Stimulated activated naive CD8-positive, alpha-beta T cell treated with anti-CD3 and anti-CD28 coated beads, Interleukin-15, amount 100 ng/mL, for 72 hours (primary cell): ENCODE measurements around the gene PRKN.

Experiments
- ATAC-seq: fragments of 150-1000 bp; cut with Tn5 transposase; 2 replicates; pipeline ENCODE4 v1.10.0; 2021; ENCODE audit warnings: mild to moderate bottlenecking, moderate library complexity
- DNase-seq, 2 donors: peaks; one replicate each; pipeline ENCODE4 v3.0.0; 2021 to 2022
- H3K27ac Mint-ChIP-seq, 2 donors: one replicate each; pipeline ENCODE4 v1.8.0; 2022; ENCODE audit warnings: mild to moderate bottlenecking in 2 of 2, mixed read lengths in 2 of 2, moderate library complexity in 2 of 2
- H3K27me3 Mint-ChIP-seq: one replicate; pipeline ENCODE4 v1.8.0; 2022; ENCODE audit warnings: mixed read lengths
- H3K4me1 Mint-ChIP-seq: one replicate; pipeline ENCODE4 v1.8.0; 2022; ENCODE audit warnings: mild to moderate bottlenecking, mixed read lengths
- H3K4me3 Mint-ChIP-seq, 2 donors: one replicate each; pipeline ENCODE4 v1.8.0; 2022; ENCODE audit warnings: mild to moderate bottlenecking in 2 of 2, mixed read lengths in 2 of 2, moderate library complexity in 1 of 2
- H3K9me3 Mint-ChIP-seq, 2 donors: one replicate each; pipeline ENCODE4 v1.8.0; 2022; ENCODE audit warnings: mixed read lengths in 2 of 2

The PRKN gene

DNA sequence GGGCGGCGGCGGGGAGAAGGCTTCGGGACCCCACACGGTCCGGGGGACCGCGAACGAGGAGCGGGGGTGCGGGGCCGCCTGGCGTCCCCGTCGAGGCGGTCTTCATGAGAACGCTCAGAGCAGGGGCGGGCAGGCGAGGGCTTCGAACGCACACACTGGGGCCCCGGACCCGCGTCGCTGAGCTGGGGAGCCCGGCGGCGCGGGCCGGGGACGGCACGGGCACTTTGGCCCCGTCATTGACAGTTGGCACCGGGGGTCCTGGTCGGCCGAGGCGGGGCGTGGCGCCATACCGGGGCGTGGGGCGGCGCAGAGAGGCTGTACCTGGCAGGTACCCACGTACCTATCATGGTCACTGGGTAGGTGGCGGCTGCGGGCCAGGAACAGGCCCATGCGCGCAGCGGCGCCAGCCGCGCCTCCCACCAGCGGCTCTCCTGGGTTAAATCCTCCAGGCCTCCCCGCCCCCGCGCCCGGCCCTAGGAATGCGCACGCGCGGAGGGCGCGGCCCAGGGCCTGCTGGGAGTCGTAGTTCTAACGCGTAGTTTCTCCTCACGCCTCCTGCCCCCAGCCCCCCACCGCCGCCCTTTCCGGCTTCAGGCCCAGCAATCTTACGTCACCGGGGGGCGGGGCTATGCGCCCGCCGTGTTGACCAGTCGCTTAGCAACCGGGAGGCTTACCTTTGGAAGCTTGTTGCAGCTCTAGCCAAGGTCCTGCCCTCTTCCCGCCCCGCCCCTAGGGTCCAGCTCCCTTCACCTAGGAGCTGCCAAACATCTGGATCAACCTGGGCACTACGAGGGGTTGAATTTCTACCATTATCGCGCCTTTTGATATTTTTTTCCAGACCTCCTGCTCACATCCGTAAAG, at the start of gene PRKN, which contains the start of gene PACRG:
TSS of gene PRKN (minus strand) at position 445 of the 861 bp plus-strand sequence.
TSS of gene PACRG (plus strand) at position 653 of the 861 bp plus-strand sequence.
- H3K27ac Mint-ChIP-seq = peak within 1 kb of the TSS; percentile 99

DNA sequence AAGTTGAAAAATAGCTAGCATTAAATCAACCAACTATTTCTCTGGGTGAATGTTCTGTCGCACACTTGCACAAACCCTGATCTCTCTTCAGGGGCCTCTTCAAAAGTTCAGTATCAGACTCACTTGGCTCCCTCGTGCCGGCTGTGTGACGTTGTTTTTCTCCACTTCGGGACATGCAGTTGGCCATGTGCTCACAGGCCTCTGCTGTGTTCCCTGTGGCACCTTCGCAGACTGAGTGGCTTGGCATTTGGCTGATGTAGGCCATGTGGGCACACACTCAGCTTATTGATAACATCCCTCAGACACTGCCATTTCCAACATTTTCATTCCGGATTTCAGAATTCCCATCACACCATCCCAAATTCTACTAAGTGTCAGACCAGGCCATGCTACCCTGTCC, 49.5 kb upstream of the PRKN start:
- ATAC-seq (no peak), DNase-seq (no peak)
- Mint-ChIP-seq H3K4me3 (no peak overlapping the region), H3K4me1 (no peaks in the 10 kb centered on the region), H3K27ac (peak overlapping the region in 1 of 2 donors; percentile 14), H3K9me3 (peaks cover 19 to 20% of the 10 kb centered on the region in 2 donors), H3K27me3 (no peaks in the 10 kb centered on the region)

More for the DNA sequence above, at the start of gene PRKN, which contains the start of gene PACRG:
- Mint-ChIP-seq H3K27me3 (no peaks in the 10 kb centered on the region), H3K4me1 (peaks cover 17% of the 10 kb centered on the region), H3K9me3 (no peaks in the 10 kb centered on the region), H3K4me3 (peak within 1 kb of the TSS; percentile 94 to 97)
- DNase-seq (peak; percentile 97 to 98), ATAC-seq (peak; percentile 96)

DNA sequence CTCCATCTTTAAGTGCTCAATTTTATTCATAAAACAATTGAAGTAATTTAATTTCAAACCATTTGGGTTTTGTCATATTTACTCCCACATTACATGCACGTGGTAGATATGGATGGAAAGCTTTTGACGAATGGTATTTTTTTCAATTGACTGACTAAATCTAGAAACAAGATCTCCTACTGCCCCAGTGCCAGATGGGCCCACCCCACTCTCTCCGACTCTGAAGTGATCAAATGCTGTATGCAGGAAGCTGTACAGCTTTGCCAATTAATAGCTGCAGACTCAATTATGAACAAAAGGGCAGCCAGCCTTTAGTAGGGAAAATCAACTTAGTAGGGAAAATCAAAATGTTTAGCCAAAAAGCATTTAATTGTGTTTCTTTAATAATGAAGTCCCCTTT, 46.4 kb upstream of the PRKN start:
- DNase-seq = no peak
- no peak for ATAC-seq
- Mint-ChIP-seq H3K27ac (no peak overlapping the region), H3K27me3 (no peaks in the 10 kb centered on the region), H3K4me3 (no peak overlapping the region), H3K4me1 (no peaks in the 10 kb centered on the region), H3K9me3 (peaks cover 3% of the 10 kb centered on the region in 2 donors)

DNA sequence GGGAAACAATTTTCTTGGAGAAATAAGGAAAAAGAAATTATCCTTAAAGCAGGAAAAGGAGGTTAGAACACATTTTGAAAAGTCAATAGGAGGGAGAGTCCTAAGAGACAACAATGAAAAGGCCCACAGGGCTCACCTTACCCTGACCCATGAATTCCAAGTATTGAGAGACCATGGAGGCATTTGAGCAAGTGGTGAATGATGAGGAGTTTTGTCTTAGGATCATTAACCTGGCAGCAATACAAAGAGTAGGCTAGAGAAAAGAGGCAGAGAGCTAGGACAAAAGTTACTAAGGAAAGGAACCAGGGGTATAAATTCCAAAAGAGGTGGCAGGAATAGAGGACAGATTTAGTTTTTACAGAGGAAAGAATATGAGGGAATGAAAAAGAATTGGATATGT, 44.9 kb upstream of the PRKN start:
- ATAC-seq (no peak), DNase-seq (no peak)
- Mint-ChIP-seq H3K4me1 (no peaks in the 10 kb centered on the region), H3K4me3 (no peak overlapping the region), H3K27me3 (no peaks in the 10 kb centered on the region), H3K9me3 (peaks cover 0 to 5% of the 10 kb centered on the region in 2 donors), H3K27ac (no peak overlapping the region)

DNA sequence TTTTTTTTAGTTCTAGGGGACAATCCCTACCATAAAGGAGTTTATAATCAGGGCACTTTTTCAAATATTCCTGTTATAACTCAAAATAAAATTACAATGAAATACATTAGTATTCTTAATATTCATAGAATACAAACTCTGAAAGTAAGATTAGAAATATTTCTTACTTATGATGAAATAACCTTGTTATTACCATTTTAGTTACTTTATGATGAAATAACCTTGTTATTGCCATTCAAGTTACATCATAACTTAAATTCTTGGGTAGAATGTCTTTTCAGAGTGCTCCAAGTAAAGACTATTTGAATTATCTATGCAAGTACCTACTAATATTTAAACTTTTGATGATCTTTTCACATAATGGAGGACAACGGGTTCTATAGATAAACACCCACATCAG, 43.4 kb upstream of the PRKN start:
- no peaks in the 10 kb centered on the region for H3K27me3 Mint-ChIP-seq
- DNase-seq (no peak), ATAC-seq (no peak)
- no peak overlapping the region for H3K27ac Mint-ChIP-seq
- H3K4me1 Mint-ChIP-seq = no peaks in the 10 kb centered on the region
- H3K4me3 Mint-ChIP-seq = no peak overlapping the region
- H3K9me3 Mint-ChIP-seq = peaks cover 0 to 5% of the 10 kb centered on the region in 2 donors

DNA sequence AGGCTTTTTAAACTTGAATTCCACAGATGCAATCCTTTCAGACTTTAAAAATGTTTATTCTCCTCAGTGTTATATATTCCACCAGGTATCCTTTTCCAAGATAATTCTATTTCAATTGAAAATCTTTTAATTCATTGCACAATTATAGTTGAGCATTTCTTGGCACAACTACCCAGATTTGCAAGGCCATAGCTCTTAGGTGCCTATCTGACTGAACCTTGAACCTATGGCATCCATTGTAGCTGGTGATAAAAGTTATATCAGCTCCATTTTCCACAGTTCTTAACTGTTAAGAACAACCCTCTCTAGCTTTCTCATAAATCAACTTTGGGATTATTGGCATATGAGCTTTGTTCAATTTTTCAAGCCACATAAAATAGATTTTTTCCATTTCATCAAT, 42.6 kb upstream of the PRKN start:
- Mint-ChIP-seq H3K4me3 (no peak overlapping the region), H3K4me1 (no peaks in the 10 kb centered on the region)
- no peak for ATAC-seq

DNA sequence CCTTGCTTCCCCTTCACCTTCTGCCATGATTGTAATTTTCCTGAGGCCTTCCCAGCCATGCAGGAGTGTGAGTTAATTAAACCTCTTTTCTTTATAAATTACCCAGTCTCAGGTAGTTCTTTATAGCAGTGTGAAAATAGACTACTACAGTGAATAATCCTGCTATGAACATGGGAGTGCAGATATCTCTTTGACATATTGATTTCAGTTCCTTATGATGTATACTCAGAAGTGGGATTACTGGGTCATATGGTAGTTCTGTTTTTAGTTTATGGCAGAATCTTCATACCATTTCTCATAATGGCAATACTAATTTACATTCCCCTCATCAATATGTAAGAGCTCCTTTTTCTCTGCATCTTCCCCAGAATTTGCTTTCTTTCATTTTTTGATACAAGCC, 26.2 kb upstream of the PRKN start:
- Mint-ChIP-seq H3K4me1 (no peaks in the 10 kb centered on the region), H3K4me3 (no peak overlapping the region), H3K27me3 (no peaks in the 10 kb centered on the region), H3K9me3 (no peaks in the 10 kb centered on the region), H3K27ac (no peak overlapping the region)
- DNase-seq = no peak
- ATAC-seq = no peak

More for the DNA sequence above, 42.6 kb upstream of the PRKN start:
- H3K27me3 Mint-ChIP-seq = no peaks in the 10 kb centered on the region
- no peak overlapping the region for H3K27ac Mint-ChIP-seq
- DNase-seq = no peak
- H3K9me3 Mint-ChIP-seq = peaks cover 0 to 5% of the 10 kb centered on the region in 2 donors

DNA sequence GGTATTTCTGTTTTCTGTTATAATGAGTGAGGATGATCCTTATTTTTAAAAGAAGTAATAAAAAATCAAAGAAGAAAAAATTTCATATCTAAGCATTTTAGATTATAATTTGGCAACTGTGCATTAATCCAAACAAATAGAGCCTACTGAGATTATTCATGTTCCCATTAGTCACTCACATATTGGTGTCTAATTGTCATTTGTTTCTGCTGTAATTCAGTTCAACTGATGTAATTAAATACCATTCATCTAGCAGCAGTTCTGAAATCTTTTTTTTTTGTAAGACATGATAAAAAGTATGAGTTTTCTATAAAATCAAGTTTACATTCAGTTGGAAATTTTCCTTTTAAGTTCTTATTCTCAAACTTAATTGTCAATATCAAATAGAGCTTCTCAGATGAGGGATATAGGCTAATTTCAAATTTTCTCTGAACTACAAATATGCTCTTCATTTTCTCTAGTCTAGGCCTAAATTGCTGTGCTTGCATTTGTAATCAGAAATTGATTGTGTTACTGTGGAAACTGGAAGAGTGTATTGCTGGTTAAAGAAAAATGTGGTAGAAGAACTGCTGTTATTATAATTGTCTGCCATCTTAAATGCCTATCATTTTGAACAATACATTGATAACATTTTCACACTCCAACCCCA, 23.8 kb upstream of the PRKN start:
- Mint-ChIP-seq H3K4me1 (no peaks in the 10 kb centered on the region), H3K9me3 (no peaks in the 10 kb centered on the region)
- no peak for ATAC-seq

DNA sequence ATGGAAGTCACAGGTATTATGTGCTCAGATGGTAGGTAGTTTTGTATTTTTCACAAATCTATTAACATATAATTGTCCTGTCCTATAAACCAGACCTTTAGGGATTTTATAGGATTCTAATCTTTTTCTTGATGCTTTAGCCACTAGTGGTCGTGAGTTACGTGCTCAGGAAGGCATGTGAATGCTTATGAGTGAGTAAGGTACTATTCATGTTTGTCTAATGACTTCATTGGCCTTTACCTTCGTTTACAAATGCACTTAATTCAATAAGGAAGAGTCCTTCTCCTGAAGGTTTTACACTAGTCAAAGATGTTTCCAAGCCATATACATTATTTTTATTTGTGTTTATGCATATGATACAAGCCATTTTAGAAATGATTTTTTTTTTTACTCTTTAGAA, 23.2 kb upstream of the PRKN start:
- Mint-ChIP-seq H3K4me3 (no peak overlapping the region), H3K4me1 (no peaks in the 10 kb centered on the region), H3K27me3 (no peaks in the 10 kb centered on the region), H3K9me3 (no peaks in the 10 kb centered on the region), H3K27ac (no peak overlapping the region)
- ATAC-seq (no peak), DNase-seq (no peak)

More for the DNA sequence above, 23.8 kb upstream of the PRKN start:
- H3K4me3 Mint-ChIP-seq = no peak overlapping the region
- H3K27ac Mint-ChIP-seq = no peak overlapping the region
- DNase-seq = no peak
- H3K27me3 Mint-ChIP-seq = no peaks in the 10 kb centered on the region

DNA sequence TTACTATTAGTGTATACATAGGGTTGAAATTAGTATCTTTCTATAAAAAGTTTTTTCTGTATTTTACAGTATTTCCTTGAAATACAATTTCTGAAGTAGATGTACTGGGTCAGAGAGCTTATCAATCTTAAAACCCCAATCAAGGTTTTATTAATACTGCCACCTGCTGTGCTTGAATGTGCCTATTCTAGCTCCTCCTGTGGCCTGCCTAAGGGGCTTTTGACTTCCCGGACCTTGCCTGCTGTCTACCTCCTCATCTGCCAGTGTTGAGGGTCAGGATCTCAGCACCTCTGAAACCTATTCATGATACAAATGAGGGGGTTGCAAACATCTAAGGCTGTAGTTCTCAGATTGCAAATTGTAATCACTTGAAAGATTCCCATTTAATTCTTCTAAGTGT, 9.4 kb upstream of the PRKN start:
- Mint-ChIP-seq H3K27ac (no peak overlapping the region), H3K4me1 (no peaks in the 10 kb centered on the region), H3K9me3 (peaks cover 0 to under 1% of the 10 kb centered on the region in 2 donors), H3K27me3 (no peaks in the 10 kb centered on the region), H3K4me3 (no peak overlapping the region)
- DNase-seq (no peak), ATAC-seq (no peak)

DNA sequence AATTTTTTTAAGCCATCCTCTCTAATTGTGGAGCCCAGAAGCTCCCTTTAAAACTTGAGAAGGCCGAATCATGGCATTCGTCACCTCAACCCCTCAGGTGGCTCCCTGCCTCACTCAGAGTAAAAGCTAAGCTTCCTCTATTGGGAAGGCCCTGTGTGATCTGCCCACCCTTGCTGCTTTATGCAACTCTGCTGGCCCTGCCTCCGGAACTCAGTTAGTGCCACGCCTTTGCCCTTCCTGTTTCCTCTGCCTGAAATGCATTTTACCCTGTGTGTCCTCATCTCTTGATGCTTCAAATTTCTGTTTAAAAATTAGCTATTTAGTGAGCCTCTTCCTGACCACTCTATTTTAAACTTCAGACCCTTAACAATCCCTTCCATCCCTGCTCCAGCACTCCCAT, 5.9 kb upstream of the PRKN start:
- ATAC-seq (no peak), DNase-seq (no peak)
- H3K4me3 Mint-ChIP-seq = no peak overlapping the region
- H3K4me1 Mint-ChIP-seq = peaks cover under 1% of the 10 kb centered on the region
- H3K27ac Mint-ChIP-seq = peak overlapping the region in 1 of 2 donors; percentile 78
- H3K9me3 Mint-ChIP-seq = no peaks in the 10 kb centered on the region
- no peaks in the 10 kb centered on the region for H3K27me3 Mint-ChIP-seq

DNA sequence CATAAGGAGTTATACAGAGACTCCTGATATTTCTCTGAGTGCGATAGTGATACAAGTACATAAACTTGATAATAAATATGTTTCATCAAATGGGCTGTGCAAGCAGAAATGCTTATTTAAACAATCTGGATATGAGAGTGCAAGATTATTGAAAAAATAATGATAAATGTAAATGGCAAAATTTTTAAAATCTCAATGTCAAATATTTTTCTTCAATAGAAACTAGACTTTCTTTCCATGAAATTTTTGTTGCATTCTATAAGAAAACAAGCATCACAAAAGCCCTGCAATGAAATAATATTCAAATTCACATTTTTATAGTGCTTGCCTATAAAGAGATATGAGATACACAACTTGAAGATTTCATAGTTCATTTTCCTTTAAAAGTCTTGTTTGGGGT, 2.9 kb upstream of the PRKN start:
- H3K9me3 Mint-ChIP-seq = no peaks in the 10 kb centered on the region
- H3K27me3 Mint-ChIP-seq = no peaks in the 10 kb centered on the region
- no peak for DNase-seq
- H3K27ac Mint-ChIP-seq = no peak overlapping the region
- peaks cover 17% of the 10 kb centered on the region for H3K4me1 Mint-ChIP-seq
- no peak for ATAC-seq
- H3K4me3 Mint-ChIP-seq = no peak overlapping the region

DNA sequence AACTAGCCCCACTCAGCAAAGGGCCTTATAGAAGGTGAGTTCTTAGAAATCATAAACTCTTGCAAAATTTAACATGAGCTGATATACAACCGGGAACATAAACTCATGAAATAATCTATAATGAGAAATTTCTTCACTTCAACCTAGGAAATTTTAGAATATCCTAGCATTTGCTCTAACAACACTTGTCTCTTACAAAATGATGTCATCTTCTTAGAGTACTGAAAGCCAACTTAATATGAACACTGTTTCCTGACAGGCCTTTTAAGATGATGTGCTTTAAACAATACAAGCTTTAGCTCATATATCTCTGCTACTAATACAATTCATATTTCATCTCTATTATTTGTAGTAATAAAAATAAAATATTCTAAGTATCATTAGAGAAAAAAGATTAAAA, 1.1 kb upstream of the PRKN start:
- Mint-ChIP-seq H3K4me3 (no peak overlapping the region), H3K27me3 (no peaks in the 10 kb centered on the region), H3K9me3 (no peaks in the 10 kb centered on the region), H3K4me1 (peaks cover 17% of the 10 kb centered on the region), H3K27ac (peak overlapping the region in 1 of 2 donors; percentile 89)
- ATAC-seq (no peak), DNase-seq (no peak)

DNA sequence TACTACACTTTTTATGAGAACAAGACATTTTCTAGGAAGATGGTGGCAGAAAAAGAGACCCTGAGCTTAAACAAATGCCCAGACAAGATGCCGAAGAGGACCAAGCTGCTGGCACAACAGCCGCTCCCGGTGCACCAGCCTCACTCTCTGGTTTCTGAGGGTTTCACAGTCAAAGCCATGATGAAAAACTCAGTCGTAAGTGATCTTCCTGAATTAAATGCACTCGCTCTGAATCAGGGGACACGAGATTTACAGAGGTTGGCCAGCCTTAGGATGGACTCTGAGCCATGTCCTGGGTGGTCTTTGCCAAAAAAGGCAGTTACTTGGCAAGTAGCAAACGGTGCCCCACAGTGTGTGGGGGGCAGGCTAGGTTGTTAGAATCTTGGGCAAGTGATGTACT, 631 bp upstream of the PRKN start:
- Mint-ChIP-seq H3K4me1 (peaks cover 17% of the 10 kb centered on the region), H3K27me3 (no peaks in the 10 kb centered on the region), H3K27ac (peak overlapping the region; percentile 89 to 93), H3K9me3 (no peaks in the 10 kb centered on the region), H3K4me3 (peak overlapping the region; percentile 72 to 94)
- ATAC-seq = no peak
- DNase-seq = no peak

DNA sequence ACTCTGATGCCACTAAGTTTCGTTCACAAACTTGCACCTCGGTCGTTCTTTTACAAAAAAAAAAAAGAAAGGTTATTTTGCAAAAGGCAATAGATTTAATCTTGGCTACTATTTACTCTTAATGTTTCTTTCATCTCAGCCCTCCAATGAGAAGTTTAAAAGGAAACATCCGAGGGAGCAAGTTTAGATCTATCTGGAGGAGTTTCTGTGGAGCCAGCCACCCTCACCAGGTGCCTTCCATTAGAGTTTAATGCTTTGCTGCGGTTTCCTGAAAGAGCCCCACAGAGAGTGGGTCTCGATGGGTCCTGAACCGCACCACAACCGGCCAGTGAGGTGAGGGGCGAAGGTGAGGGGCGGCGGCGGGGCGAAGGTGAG, 632 bp downstream of the PRKN start:
- Mint-ChIP-seq H3K4me1 (peaks cover 17% of the 10 kb centered on the region), H3K9me3 (no peaks in the 10 kb centered on the region), H3K4me3 (peak overlapping the region; percentile 94 to 97), H3K27me3 (no peaks in the 10 kb centered on the region), H3K27ac (peak overlapping the region; percentile 99)
- no peak for ATAC-seq
- peak in 1 of 2 donors; percentile 23 for DNase-seq

DNA sequence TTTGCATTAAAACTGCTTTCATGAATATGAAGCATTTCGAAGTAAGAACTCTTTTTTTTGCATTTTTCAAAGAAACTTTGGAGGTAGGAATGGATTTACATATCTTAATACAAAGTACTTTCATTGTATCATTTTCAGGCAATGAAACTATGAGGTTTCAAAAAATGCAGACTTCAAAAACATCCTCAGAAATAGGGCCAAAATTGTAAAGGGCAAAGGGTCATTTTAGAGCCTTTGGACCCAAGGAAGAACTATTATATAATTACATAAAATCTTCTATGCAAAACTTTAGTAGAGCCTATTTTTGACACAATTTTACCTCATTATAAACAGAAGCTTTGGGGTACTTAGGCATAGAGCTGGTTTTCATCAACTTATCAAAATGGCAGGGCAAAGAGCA, 4.9 kb downstream of the PRKN start:
- peaks cover 0 to 12% of the 10 kb centered on the region in 2 donors for H3K9me3 Mint-ChIP-seq
- no peak for ATAC-seq

More for the DNA sequence above, 4.9 kb downstream of the PRKN start:
- no peak overlapping the region for H3K4me3 Mint-ChIP-seq
- no peaks in the 10 kb centered on the region for H3K27me3 Mint-ChIP-seq
- H3K4me1 Mint-ChIP-seq = peaks cover 9% of the 10 kb centered on the region
- DNase-seq = no peak
- H3K27ac Mint-ChIP-seq = no peak overlapping the region
